GM20000 (cell line): ENCODE measurements around the gene SCUBE3.

ENCODE experiments used
- DNase-seq: peaks from one replicate; pipeline ENCODE4 v3.0.0; 2012; ENCODE audit warnings: low spot score
- TF ChIP-seq, protein P1 (sequence below): IDR thresholded peaks from 2 replicates; pipeline ENCODE4 v1.5.1; 2012; ENCODE audit warnings: mild to moderate bottlenecking, control low read depth; ENCODE audit errors: extremely low read depth, missing control alignments

The SCUBE3 gene

DNA sequence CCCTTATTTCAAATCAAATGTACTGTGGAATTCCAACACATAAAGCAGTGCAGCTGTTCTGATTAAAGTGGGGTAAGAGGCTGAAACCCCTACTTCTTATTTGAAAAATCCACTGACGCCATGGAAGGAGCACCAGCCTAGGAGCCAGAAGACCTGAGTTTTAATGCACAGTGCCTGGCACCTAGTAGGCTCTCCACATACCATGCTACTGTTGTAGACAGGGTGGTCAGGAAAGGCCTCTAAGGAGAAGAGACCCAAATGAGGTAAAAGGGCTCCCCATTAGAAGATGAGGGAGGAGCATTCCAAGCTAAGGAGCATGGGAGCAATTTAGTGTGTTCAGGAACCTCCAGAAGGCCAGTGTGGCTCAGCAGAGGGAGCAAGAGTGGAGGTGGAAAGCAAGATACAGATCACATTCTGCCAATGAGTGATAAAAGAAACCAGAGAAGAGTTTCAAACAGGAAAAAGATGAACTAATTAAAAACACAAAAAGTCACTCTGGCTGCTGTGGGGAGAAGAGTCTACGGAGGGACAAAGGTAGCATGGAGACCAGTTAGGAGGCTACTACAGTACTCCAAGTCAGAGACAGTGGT lies 34.0 kb downstream of the SCUBE3 start:
- peak; percentile 50 for DNase-seq
- TF ChIP-seq, protein P1, sequence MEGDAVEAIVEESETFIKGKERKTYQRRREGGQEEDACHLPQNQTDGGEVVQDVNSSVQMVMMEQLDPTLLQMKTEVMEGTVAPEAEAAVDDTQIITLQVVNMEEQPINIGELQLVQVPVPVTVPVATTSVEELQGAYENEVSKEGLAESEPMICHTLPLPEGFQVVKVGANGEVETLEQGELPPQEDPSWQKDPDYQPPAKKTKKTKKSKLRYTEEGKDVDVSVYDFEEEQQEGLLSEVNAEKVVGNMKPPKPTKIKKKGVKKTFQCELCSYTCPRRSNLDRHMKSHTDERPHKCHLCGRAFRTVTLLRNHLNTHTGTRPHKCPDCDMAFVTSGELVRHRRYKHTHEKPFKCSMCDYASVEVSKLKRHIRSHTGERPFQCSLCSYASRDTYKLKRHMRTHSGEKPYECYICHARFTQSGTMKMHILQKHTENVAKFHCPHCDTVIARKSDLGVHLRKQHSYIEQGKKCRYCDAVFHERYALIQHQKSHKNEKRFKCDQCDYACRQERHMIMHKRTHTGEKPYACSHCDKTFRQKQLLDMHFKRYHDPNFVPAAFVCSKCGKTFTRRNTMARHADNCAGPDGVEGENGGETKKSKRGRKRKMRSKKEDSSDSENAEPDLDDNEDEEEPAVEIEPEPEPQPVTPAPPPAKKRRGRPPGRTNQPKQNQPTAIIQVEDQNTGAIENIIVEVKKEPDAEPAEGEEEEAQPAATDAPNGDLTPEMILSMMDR, result no peak

DNA sequence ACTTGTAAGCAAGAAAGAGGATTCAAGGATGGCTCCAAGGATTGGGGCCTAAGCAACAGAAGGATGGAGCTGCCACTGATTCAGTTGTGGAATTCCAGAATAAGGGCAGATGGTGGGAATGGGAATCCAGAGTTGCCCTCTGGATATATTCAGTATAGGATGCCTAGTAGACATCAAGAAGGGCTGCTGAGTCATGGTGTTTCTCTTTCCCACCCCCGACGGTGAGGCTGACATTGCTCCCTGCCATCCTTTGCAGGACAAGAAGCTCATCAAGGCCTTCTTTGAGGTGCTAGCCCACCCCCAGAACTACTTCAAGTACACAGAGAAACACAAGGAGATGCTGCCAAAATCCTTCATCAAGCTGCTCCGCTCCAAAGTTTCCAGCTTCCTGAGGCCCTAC lies 34.5 kb downstream of the SCUBE3 start:
- TF ChIP-seq, protein P1, result no peak
- no peak for DNase-seq

DNA sequence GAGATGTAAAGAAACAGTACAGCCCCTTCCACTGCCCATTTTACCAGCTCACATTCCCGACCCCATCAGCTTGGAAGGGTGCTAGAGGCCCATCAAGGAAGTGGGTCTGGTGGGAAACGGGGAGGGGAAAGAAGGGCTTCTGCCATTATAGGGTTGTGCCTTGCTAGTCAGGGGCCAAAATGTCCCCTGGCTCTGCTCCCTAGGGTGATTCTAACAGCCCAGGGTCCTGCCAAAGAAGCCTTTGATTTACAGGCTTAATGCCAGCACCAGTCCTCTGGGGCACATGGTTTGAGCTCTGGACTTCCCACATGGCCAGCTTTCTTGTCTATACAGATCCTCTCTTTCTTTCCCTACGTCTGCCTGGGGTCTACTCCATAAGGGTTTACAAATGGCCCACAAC lies 35.2 kb downstream of the SCUBE3 start:
- no peak for DNase-seq
- TF ChIP-seq, protein P1, result no peak

DNA sequence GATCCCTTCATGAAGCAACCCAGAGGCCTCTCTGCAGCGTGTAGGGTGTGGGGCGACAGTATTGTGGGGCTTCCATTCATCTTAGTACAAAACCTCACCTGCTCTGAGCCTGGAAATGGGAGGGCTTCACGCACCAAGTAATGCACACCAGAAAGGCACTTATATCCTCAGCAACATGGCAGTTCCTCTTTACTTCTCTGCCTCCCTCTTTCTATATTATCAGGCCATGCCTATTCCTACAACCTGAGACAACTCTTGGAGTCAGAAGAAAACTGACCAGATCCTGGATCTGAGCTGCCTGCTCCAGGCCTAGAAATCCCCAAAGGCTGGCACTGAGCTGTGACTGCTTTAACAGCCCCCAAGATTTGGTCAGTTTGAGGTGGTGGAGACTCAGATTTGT lies 38.2 kb downstream of the SCUBE3 start:
- TF ChIP-seq, protein P1, result no peak
- DNase-seq, result no peak

- TF ChIP-seq, protein P1, result no peak
- no peak for DNase-seq
Measured at GRCh38 chr6:35253249-35253648, 39.5 kb downstream of the SCUBE3 start.

- TF ChIP-seq, protein P1, result no peak
- no peak for DNase-seq
Measured at GRCh38 chr6:35258336-35258735, 44.6 kb downstream of the SCUBE3 start.

DNA sequence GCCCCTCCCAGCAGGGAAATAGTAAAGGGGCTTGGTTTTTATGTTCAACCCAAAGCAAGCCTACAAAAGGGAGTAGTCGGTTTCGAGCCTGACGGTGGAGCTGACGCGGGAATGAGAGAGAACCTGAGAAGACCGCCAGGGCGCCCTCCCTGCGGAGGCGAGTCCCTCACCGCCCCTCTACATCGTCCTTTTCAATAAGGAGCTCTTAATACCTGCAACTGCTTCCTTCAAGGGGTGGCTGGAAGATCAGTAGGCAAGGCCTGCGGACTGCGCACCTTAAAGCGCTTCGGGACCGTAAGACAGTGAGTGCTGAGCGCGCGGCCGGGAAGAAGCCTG lies 45.1 kb downstream of the SCUBE3 start:
- TF ChIP-seq, protein P1, result no peak
- DNase-seq, result no peak
